ENCODE results near the gene THADA. TPM values are rescaled to one million over a fixed set of nuclear protein-coding genes. Genes with fewer than 3 reads are reported as not detected.

The THADA gene
- total RNA-seq, 1 donor from 2014 or later = 51.4 TPM

- H3K4me3 Mint-ChIP-seq = no peak overlapping the region
- CTCF ChIA-PET = no interaction called here
- H3K27ac Mint-ChIP-seq = no peak overlapping the region
- H3K4me1 Mint-ChIP-seq = no peaks in the 10 kb centered on the region
- TF ChIP-seq CTCF (IDR thresholded peaks at IDR 0.05) = no peak
- no peaks in the 10 kb centered on the region for H3K27me3 Mint-ChIP-seq
- H3K36me3 Mint-ChIP-seq (ENCODE audit: low read depth) = peaks cover 39% of the 10 kb centered on the region
- H3K9me3 Mint-ChIP-seq = no peaks in the 10 kb centered on the region
- POLR2A ChIA-PET = no interaction called here
- ATAC-seq (ENCODE audit: low read depth) = no peak
- DNase-seq = no peak
- intact Hi-C loops (cut with micrococcal nuclease) = no loop called here
Measured at GRCh38 chr2:43248621-43249020, 347.2 kb downstream of the THADA start.

- H3K4me1 Mint-ChIP-seq = peaks cover 4% of the 10 kb centered on the region
- H3K27ac Mint-ChIP-seq = no peak overlapping the region
- no peaks in the 10 kb centered on the region for H3K27me3 Mint-ChIP-seq
- intact Hi-C loops (cut with micrococcal nuclease) = no loop called here
- CTCF ChIA-PET = no interaction called here
- no peak for TF ChIP-seq CTCF (IDR thresholded peaks at IDR 0.05)
- H3K4me3 Mint-ChIP-seq = no peak overlapping the region
- peaks cover 39% of the 10 kb centered on the region for H3K36me3 Mint-ChIP-seq (ENCODE audit: low read depth)
- ATAC-seq (ENCODE audit: low read depth) (no peak), DNase-seq (no peak)
- POLR2A ChIA-PET = no interaction called here
- H3K9me3 Mint-ChIP-seq = no peaks in the 10 kb centered on the region
Measured at GRCh38 chr2:43246641-43247040, 349.2 kb downstream of the THADA start.

GRCh38 chr2:43241558-43241957, 354.3 kb downstream of the THADA start:
- ATAC-seq (ENCODE audit: low read depth) (no peak), DNase-seq (no peak)
- Mint-ChIP-seq H3K27me3 (no peaks in the 10 kb centered on the region), H3K27ac (peak overlapping the region; percentile 22), H3K4me3 (no peak overlapping the region), H3K4me1 (peaks cover 40% of the 10 kb centered on the region), H3K36me3 (ENCODE audit: low read depth) (peaks cover 17% of the 10 kb centered on the region), H3K9me3 (no peaks in the 10 kb centered on the region)
- TF ChIP-seq CTCF (IDR thresholded peaks at IDR 0.05) = no peak
- intact Hi-C loops (cut with micrococcal nuclease) = no loop called here
- ChIA-PET POLR2A (no interaction called here), CTCF (interaction anchor here (1.8 to 2.2 kb wide), 3 partner anchors 114 to 294 kb away, joined by 4 to 8 read pairs (median 6); no protein-coding TSS in a partner anchor)

- TF ChIP-seq CTCF (IDR thresholded peaks at IDR 0.05) = no peak
- peaks cover 40% of the 10 kb centered on the region for H3K4me1 Mint-ChIP-seq
Measured at GRCh38 chr2:43240766-43241150, 355.1 kb downstream of the THADA start.

GRCh38 chr2:43239981-43240765, 355.7 kb downstream of the THADA start:
- Mint-ChIP-seq H3K4me3 (peak overlapping the region; percentile 56), H3K36me3 (ENCODE audit: low read depth) (peaks cover 10% of the 10 kb centered on the region), H3K27me3 (no peaks in the 10 kb centered on the region), H3K27ac (peak overlapping the region; percentile 91), H3K4me1 (peaks cover 40% of the 10 kb centered on the region), H3K9me3 (no peaks in the 10 kb centered on the region)
- ChIA-PET POLR2A (interaction anchor here (0.7 to 2.5 kb wide), 12 partner anchors 12 to 152 kb away, joined by 3 to 43 read pairs (median 4); partner anchors contain the start of gene ZFP36L2), CTCF (interaction anchor here (0.7 to 2.2 kb wide), 7 partner anchors 11 to 381 kb away, joined by 3 to 12 read pairs (median 6); no protein-coding TSS in a partner anchor)
- intact Hi-C loops (cut with micrococcal nuclease) = no loop called here
- TF ChIP-seq CTCF (IDR thresholded peaks at IDR 0.05) = no peak
- peak; percentile 80 for ATAC-seq (ENCODE audit: low read depth)
- DNase-seq = no peak

More at GRCh38 chr2:43240766-43241150, 355.1 kb downstream of the THADA start:
- no peak for DNase-seq
- peaks cover 15% of the 10 kb centered on the region for H3K36me3 Mint-ChIP-seq (ENCODE audit: low read depth)
- ATAC-seq (ENCODE audit: low read depth) = no peak
- ChIA-PET POLR2A (interaction anchor here (0.7 to 2.5 kb wide), 12 partner anchors 12 to 152 kb away, joined by 3 to 43 read pairs (median 4); partner anchors contain the start of gene ZFP36L2), CTCF (interaction anchor here (1.2 to 2.2 kb wide), 6 partner anchors 11 to 381 kb away, joined by 4 to 12 read pairs (median 7); no protein-coding TSS in a partner anchor)
- no peaks in the 10 kb centered on the region for H3K27me3 Mint-ChIP-seq
- H3K4me3 Mint-ChIP-seq = no peak overlapping the region
- H3K9me3 Mint-ChIP-seq = no peaks in the 10 kb centered on the region
- H3K27ac Mint-ChIP-seq = peak overlapping the region; percentile 91
- intact Hi-C loops (cut with micrococcal nuclease) = no loop called here

All from activated B cell treated with CpG ODN at 0.5 μM for 24 hours (primary cell).